ENCODE results near the gene ETV3. TPM values are rescaled to one million over a fixed set of nuclear protein-coding genes. Genes with fewer than 3 reads are reported as not detected.
A peak's percentile ranks its signal among the peaks of the same experiment; 100 is the strongest.

ETV3 gene
- total RNA-seq, 1 donor from 2014 or later = 37.2 TPM

- DNase-seq (ENCODE audit: low spot score) = peak; percentile 51
Measured at GRCh38 chr1:157095091-157095490, 43.1 kb downstream of the ETV3 start.

GRCh38 chr1:157092831-157093230, 45.4 kb downstream of the ETV3 start:
- DNase-seq (ENCODE audit: low spot score) = peak; percentile 89

GRCh38 chr1:157091668-157092273, 46.4 kb downstream of the ETV3 start:
- peak; percentile 64 for DNase-seq (ENCODE audit: low spot score)

GRCh38 chr1:157091186-157091585, 47.0 kb downstream of the ETV3 start:
- DNase-seq (ENCODE audit: low spot score) = peak; percentile 53

- DNase-seq (ENCODE audit: low spot score) = no peak
Measured at GRCh38 chr1:157090771-157091170, 47.4 kb downstream of the ETV3 start.

GRCh38 chr1:157090196-157090647, 48.0 kb downstream of the ETV3 start:
- peak; percentile 92 for DNase-seq (ENCODE audit: low spot score)

- peak; percentile 60 for DNase-seq (ENCODE audit: low spot score)
Measured at GRCh38 chr1:157089789-157090188, 48.4 kb downstream of the ETV3 start.

GRCh38 chr1:157088607-157089006, 49.6 kb downstream of the ETV3 start:
- no peak for DNase-seq (ENCODE audit: low spot score)

GRCh38 chr1:157087030-157087429, 51.2 kb downstream of the ETV3 start:
- peak; percentile 30 for DNase-seq (ENCODE audit: low spot score)

- no peak for DNase-seq (ENCODE audit: low spot score)
Measured at GRCh38 chr1:157086299-157086698, 51.9 kb downstream of the ETV3 start.

GRCh38 chr1:157085421-157085820, 52.8 kb downstream of the ETV3 start:
- DNase-seq (ENCODE audit: low spot score) = no peak

GRCh38 chr1:157084720-157085119, 53.5 kb downstream of the ETV3 start:
- peak; percentile 30 for DNase-seq (ENCODE audit: low spot score)

- no peak for DNase-seq (ENCODE audit: low spot score)
Measured at GRCh38 chr1:157081707-157082106, 56.5 kb downstream of the ETV3 start.

- DNase-seq (ENCODE audit: low spot score) = no peak
Measured at GRCh38 chr1:157080714-157081113, 57.5 kb downstream of the ETV3 start.

- DNase-seq (ENCODE audit: low spot score) = no peak
Measured at GRCh38 chr1:157077394-157077793, 60.8 kb downstream of the ETV3 start.

GRCh38 chr1:157073944-157074685, 64.1 kb downstream of the ETV3 start:
- no peak for DNase-seq (ENCODE audit: low spot score)

Other genes starting within 250 kb of the ETV3 start
- gene PEAR1, start 244.7 kb downstream of the ETV3 start, total RNA-seq = 17.7 TPM
- gene LRRC71, start 217.8 kb downstream of the ETV3 start, total RNA-seq = 0.32 TPM
- gene ARHGEF11, start 92.7 kb downstream of the ETV3 start, total RNA-seq = 37.7 TPM
- not detected for gene ETV3L, start 38.6 kb downstream of the ETV3 start, total RNA-seq